ENCODE results near the gene TP63.
"Not testable (repeated sequence)": the region's sequence is repeated elsewhere in the genome, so short reads cannot be mapped to it uniquely, and the experiment has no call there.

Gene TP63

DNA sequence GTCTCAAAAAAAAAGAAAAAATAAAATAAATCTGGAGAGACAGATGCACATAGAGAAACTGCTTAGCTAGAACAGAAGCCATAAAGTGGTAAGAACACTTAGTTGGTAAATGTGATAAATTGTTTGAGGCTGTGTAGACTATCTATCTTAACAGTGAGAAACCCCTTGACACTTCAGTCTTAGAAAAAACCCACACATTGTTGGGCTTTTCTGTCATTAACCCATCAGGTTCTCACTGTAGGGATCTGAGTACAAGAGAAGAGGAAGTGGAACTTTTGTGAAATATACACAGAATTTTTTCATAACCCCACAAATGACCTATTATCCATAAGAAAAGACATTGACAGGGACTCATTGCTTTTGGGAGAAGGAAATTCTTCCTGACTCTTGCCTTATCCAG lies 24.4 kb downstream of the TP63 start:
- Histone ChIP-seq H3K4me1 (ENCODE audit: control insufficient read depth, insufficient read depth, low read length) (no peaks in the 10 kb centered on the region), H3K9ac (ENCODE audit: low read depth, low read length) (no peak overlapping the region), H3K27me3 (ENCODE audit: control insufficient read depth, insufficient read depth, low read length) (no peaks in the 10 kb centered on the region), H3K4me3 (ENCODE audit: low read depth, low read length) (no peak overlapping the region), H3K9me3 (ENCODE audit: control insufficient read depth, insufficient read depth, low read length) (no peaks in the 10 kb centered on the region), H3K36me3 (ENCODE audit: control insufficient read depth, insufficient read depth, low read length) (no peaks in the 10 kb centered on the region)

DNA sequence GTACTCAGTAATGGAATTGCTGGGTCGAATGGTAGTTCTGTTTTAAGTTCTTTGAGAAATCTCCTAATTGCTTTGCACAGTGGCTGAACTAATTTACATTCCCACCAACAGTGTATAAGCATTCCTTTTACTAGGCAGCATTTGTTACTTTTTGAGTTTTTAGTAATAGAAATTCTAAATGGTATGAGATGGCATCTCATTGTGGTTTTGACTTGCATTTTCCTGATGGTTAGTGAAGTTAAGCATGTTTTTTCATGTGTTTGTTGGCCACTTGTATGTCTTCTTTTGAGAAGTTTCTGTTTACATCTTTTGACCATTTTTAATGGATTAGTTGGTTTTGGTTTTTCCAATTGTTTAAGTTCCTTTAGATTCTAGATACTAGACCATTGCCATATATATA lies 28.4 kb downstream of the TP63 start:
- no peaks in the 10 kb centered on the region for H3K9me3 ChIP-seq (ENCODE audit: control insufficient read depth, insufficient read depth, low read length)
- H3K4me1 ChIP-seq (ENCODE audit: control insufficient read depth, insufficient read depth, low read length) = no peaks in the 10 kb centered on the region
- H3K9ac ChIP-seq (ENCODE audit: low read depth, low read length) = no peak overlapping the region
- no peaks in the 10 kb centered on the region for H3K36me3 ChIP-seq (ENCODE audit: control insufficient read depth, insufficient read depth, low read length)
- H3K4me3 ChIP-seq (ENCODE audit: low read depth, low read length) = no peak overlapping the region
- no peaks in the 10 kb centered on the region for H3K27me3 ChIP-seq (ENCODE audit: control insufficient read depth, insufficient read depth, low read length)

DNA sequence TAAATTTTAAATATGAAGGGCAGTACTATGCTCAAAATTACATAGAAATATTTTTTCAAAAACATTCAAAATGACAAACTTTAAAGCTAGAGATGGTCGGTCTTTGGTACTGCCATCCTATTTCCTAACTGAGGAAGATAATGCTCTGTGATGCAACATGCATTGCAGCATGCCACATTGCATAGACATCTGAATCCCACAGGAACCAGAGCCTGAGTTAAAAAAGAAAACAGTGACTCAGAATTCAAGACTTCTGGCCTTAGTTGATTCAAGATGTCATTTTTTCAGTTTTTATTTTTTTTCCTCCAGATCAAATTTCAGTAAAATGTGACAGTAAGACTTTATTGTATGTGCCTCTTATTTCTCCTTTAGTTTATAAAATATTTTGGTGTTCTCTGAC lies 33.1 kb downstream of the TP63 start:
- Histone ChIP-seq H3K27me3 (ENCODE audit: control insufficient read depth, insufficient read depth, low read length) (no peaks in the 10 kb centered on the region), H3K36me3 (ENCODE audit: control insufficient read depth, insufficient read depth, low read length) (no peaks in the 10 kb centered on the region), H3K4me3 (ENCODE audit: low read depth, low read length) (no peak overlapping the region), H3K4me1 (ENCODE audit: control insufficient read depth, insufficient read depth, low read length) (no peaks in the 10 kb centered on the region), H3K9ac (ENCODE audit: low read depth, low read length) (no peak overlapping the region), H3K9me3 (ENCODE audit: control insufficient read depth, insufficient read depth, low read length) (no peaks in the 10 kb centered on the region)

DNA sequence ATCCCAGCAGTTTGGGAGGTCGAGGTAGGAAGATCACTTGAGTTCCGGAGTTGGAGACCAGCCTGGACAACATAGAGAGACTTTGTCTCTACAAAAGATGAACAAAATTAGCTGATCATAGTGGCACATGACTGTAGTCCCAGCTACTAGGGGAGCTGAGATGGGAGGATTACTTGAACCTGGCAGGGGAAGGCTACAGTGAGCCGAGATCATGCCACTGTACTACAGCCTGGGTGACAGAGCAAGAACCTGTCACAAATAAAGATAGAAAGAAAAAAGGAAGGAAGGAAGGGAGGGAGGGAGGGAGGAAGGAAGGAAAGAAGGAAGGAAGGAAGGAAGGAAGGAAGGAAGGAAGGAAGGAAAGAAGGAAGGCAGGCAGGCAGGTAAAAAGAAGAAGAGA lies 41.2 kb downstream of the TP63 start:
- H3K36me3 ChIP-seq (ENCODE audit: control insufficient read depth, insufficient read depth, low read length); H3K4me1 ChIP-seq (ENCODE audit: control insufficient read depth, insufficient read depth, low read length); H3K9ac ChIP-seq (ENCODE audit: low read depth, low read length); H3K9me3 ChIP-seq (ENCODE audit: control insufficient read depth, insufficient read depth, low read length); H3K4me3 ChIP-seq (ENCODE audit: low read depth, low read length); H3K27me3 ChIP-seq (ENCODE audit: control insufficient read depth, insufficient read depth, low read length): not testable (repeated sequence)

DNA sequence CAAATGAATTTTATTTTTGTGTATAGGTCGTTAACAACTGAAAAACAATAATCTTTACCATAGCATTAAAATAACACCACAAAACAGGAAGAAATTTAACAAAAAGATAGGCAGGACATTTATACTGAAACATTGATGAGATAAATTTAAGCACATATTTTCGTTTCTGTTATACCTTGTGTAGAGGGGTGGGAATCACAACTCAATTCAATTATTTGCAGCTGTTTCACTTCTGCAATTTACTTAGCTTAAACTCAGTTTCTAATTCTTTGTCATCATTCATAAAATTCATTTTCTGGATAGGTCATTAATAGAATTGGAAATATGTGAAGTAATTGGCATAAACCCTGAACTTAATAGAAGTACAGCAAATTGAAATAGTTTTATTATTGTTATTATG lies 42.3 kb downstream of the TP63 start:
- Histone ChIP-seq H3K27me3 (ENCODE audit: control insufficient read depth, insufficient read depth, low read length) (no peaks in the 10 kb centered on the region), H3K9ac (ENCODE audit: low read depth, low read length) (no peak overlapping the region), H3K36me3 (ENCODE audit: control insufficient read depth, insufficient read depth, low read length) (no peaks in the 10 kb centered on the region), H3K4me3 (ENCODE audit: low read depth, low read length) (no peak overlapping the region), H3K4me1 (ENCODE audit: control insufficient read depth, insufficient read depth, low read length) (no peaks in the 10 kb centered on the region), H3K9me3 (ENCODE audit: control insufficient read depth, insufficient read depth, low read length) (no peaks in the 10 kb centered on the region)

DNA sequence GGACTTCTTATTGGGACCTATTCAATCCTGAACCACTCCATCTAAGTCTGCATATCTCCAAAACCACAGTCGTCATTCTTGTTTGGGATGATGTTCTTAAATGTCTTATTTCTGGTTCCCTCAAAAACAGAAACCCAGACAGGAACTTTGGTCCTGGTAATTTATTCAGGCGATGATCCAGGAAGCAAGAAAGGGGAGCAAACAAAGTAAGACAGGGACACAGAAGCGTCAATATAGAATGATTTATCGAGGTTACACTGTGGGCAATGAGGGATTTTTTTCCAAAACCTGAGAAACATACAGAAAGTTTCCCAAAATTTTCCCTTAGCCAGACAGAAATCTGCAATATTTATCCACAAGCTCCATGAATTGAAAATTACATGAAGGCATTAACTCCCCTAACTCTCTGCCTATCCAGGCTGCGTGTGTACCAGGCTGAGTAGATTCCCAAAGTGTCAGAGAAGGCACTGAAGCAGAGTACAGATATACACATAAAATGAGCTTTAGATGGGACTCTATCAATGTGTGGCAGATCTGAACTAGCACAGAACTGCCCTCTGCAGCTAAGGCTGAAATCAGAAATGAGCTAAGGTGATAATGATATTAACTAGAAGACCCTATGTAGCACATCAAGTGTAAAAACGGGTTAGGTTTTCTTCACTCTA lies 43.2 kb downstream of the TP63 start:
- no peak overlapping the region for H3K4me3 ChIP-seq (ENCODE audit: low read depth, low read length)

DNA sequence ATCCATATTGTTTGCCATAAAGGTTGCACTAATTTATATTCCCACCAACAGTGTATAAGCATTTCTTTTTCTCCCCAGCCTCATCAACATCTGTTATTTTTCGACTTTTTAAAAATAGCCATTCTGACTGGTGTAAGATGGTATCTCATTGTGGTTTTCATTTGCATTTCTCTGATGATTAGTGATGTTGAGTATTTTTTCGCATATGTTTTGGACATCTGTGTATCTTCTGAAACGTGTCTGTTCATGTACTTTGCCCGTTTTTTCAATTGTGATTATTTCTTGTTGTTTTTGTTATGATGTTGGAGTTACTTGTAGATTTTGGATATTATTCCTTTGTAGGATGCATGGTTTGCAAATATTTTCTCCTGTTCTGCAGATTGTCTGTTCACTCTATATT lies 46.5 kb downstream of the TP63 start:
- no peak overlapping the region for H3K4me3 ChIP-seq (ENCODE audit: low read depth, low read length)
- H3K27me3 ChIP-seq (ENCODE audit: control insufficient read depth, insufficient read depth, low read length) = no peaks in the 10 kb centered on the region
- H3K9me3 ChIP-seq (ENCODE audit: control insufficient read depth, insufficient read depth, low read length) = no peaks in the 10 kb centered on the region
- no peaks in the 10 kb centered on the region for H3K4me1 ChIP-seq (ENCODE audit: control insufficient read depth, insufficient read depth, low read length)
- H3K36me3 ChIP-seq (ENCODE audit: control insufficient read depth, insufficient read depth, low read length) = no peaks in the 10 kb centered on the region
- H3K9ac ChIP-seq (ENCODE audit: low read depth, low read length) = no peak overlapping the region

More for the DNA sequence above, 43.2 kb downstream of the TP63 start:
- Histone ChIP-seq H3K36me3 (ENCODE audit: control insufficient read depth, insufficient read depth, low read length) (no peaks in the 10 kb centered on the region), H3K27me3 (ENCODE audit: control insufficient read depth, insufficient read depth, low read length) (no peaks in the 10 kb centered on the region), H3K9ac (ENCODE audit: low read depth, low read length) (no peak overlapping the region), H3K9me3 (ENCODE audit: control insufficient read depth, insufficient read depth, low read length) (no peaks in the 10 kb centered on the region), H3K4me1 (ENCODE audit: control insufficient read depth, insufficient read depth, low read length) (no peaks in the 10 kb centered on the region)

DNA sequence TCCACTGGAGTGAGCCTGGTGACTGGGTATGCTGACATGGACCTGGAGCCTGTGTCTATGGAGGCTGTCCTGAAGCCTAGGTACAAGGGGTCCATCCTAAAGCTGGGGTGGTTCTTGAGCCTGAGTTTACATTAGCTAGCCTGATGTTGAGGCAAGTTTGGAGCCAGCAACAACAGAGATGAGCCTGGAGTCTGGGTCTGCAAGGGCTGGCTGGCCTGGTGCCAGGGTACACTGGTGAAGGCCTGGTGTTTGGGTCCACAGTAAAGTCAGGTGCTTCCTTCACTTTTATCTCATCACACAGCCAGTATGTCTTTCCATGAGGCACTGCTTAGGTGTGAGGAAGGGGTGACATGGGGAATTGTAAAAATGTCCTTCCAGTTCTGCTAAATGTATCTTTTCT lies 49.5 kb downstream of the TP63 start:
- Histone ChIP-seq H3K9me3 (ENCODE audit: control insufficient read depth, insufficient read depth, low read length) (no peaks in the 10 kb centered on the region), H3K27me3 (ENCODE audit: control insufficient read depth, insufficient read depth, low read length) (no peaks in the 10 kb centered on the region)

DNA sequence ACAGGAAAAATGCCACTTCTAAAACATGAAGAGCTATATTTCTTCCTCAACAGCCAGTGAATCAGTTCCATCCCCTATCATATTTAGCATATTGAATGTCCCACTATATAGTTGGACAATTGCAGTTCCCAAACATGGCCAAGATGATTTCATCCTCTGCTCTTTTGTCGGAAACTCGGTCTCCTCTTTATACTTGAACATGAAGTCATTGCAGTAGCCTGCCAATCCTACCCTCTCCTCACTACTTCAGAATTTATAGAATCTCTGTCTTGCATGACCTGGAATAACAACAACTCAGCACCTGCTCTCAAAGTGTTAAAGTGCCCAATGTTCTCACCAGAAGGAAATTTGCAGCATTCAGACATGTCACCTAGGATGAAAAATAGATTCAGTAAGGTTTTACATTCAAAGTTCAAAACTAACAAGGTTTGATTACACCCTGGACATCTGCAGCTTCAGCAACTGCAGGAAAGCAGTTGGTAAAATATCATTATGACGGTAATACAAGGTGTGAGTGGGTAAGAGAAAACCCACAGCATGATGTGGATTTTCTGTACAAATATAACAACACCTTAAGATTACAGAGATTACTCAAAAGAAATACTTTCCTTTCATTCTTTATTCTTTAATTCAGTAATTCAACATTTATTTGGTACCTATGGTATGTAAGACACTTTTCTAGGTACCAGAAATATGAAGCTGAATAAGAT lies 52.5 kb downstream of the TP63 start:
- Histone ChIP-seq H3K27me3 (ENCODE audit: control insufficient read depth, insufficient read depth, low read length) (no peaks in the 10 kb centered on the region), H3K4me1 (ENCODE audit: control insufficient read depth, insufficient read depth, low read length) (no peaks in the 10 kb centered on the region), H3K9me3 (ENCODE audit: control insufficient read depth, insufficient read depth, low read length) (no peaks in the 10 kb centered on the region), H3K4me3 (ENCODE audit: low read depth, low read length) (no peak overlapping the region), H3K36me3 (ENCODE audit: control insufficient read depth, insufficient read depth, low read length) (no peaks in the 10 kb centered on the region), H3K9ac (ENCODE audit: low read depth, low read length) (no peak overlapping the region)

More for the DNA sequence above, 49.5 kb downstream of the TP63 start:
- H3K9ac ChIP-seq (ENCODE audit: low read depth, low read length) = no peak overlapping the region
- no peak overlapping the region for H3K4me3 ChIP-seq (ENCODE audit: low read depth, low read length)
- no peaks in the 10 kb centered on the region for H3K36me3 ChIP-seq (ENCODE audit: control insufficient read depth, insufficient read depth, low read length)
- no peaks in the 10 kb centered on the region for H3K4me1 ChIP-seq (ENCODE audit: control insufficient read depth, insufficient read depth, low read length)

DNA sequence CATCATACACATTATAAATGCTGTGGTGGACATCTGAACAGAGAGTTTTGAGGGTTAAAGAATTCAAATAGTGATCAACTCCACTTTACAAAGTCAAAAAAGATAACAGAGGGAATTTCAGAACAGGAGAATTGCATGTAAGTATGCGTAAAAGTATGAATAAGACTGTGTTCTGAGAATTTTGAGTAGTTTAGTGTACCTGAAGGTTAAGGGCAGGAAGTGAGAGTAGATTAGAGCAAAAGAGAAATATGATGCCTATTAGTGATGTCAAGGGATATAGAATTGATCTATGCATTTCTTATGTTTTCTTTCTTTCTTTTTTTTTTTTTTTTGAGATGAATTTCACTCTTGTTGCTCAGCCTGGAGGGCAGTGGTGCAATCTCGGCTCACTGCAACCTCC lies 53.1 kb downstream of the TP63 start:
- Histone ChIP-seq H3K36me3 (ENCODE audit: control insufficient read depth, insufficient read depth, low read length) (no peaks in the 10 kb centered on the region), H3K9me3 (ENCODE audit: control insufficient read depth, insufficient read depth, low read length) (no peaks in the 10 kb centered on the region), H3K4me3 (ENCODE audit: low read depth, low read length) (no peak overlapping the region), H3K4me1 (ENCODE audit: control insufficient read depth, insufficient read depth, low read length) (no peaks in the 10 kb centered on the region), H3K9ac (ENCODE audit: low read depth, low read length) (no peak overlapping the region), H3K27me3 (ENCODE audit: control insufficient read depth, insufficient read depth, low read length) (no peaks in the 10 kb centered on the region)

DNA sequence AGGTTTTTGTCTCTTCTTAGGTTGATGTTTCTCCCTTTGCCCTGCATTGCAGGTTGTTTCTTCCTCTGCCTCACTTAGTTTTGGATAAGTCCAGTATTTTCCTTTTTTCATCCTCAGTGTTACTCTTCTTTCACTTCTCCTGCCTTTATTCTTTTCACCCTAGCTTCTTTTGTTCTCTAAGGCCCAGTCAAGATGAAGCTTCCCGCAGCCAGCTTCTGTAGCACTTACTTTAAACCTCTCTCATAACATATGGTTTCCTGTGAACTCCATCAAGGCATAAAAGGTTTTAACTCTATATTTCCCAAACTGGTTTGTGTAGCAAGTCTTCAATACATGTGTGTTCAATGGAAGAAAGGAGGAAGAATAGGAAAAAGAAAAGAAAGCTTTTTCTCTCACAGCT lies 54.1 kb downstream of the TP63 start:
- H3K9ac ChIP-seq (ENCODE audit: low read depth, low read length) = no peak overlapping the region
- no peak overlapping the region for H3K4me3 ChIP-seq (ENCODE audit: low read depth, low read length)
- no peaks in the 10 kb centered on the region for H3K36me3 ChIP-seq (ENCODE audit: control insufficient read depth, insufficient read depth, low read length)
- no peaks in the 10 kb centered on the region for H3K27me3 ChIP-seq (ENCODE audit: control insufficient read depth, insufficient read depth, low read length)
- no peaks in the 10 kb centered on the region for H3K9me3 ChIP-seq (ENCODE audit: control insufficient read depth, insufficient read depth, low read length)
- no peaks in the 10 kb centered on the region for H3K4me1 ChIP-seq (ENCODE audit: control insufficient read depth, insufficient read depth, low read length)

DNA sequence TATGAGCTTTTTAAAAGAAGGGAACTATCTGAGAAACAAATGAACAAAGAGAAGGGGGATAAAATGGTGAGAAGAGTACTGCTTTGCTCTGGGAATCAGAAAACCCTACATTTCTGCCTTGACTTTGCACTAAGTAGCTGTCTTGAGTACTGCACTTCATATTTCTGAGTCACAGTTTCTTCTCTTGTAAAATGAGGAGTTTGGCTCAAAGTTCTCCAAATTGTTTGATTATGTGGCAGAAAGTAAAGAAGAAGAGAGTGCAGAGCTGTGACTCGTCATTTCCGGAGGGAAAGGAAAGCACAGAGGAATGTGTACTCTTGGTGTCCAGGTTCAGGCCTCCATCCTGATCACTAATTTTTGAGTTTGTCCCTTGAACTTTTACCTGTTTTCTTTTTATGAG lies 54.7 kb downstream of the TP63 start:
- Histone ChIP-seq H3K4me1 (ENCODE audit: control insufficient read depth, insufficient read depth, low read length) (no peaks in the 10 kb centered on the region), H3K9me3 (ENCODE audit: control insufficient read depth, insufficient read depth, low read length) (no peaks in the 10 kb centered on the region), H3K27me3 (ENCODE audit: control insufficient read depth, insufficient read depth, low read length) (no peaks in the 10 kb centered on the region), H3K4me3 (ENCODE audit: low read depth, low read length) (no peak overlapping the region), H3K36me3 (ENCODE audit: control insufficient read depth, insufficient read depth, low read length) (no peaks in the 10 kb centered on the region), H3K9ac (ENCODE audit: low read depth, low read length) (no peak overlapping the region)
